Spleen (tissue), 11 donors: ENCODE results near the gene OR14J1. TPM values are rescaled to one million over a fixed set of nuclear protein-coding genes. Genes with fewer than 3 reads are reported as not detected.
"Not testable (repeated sequence)": the region's sequence is repeated elsewhere in the genome, so short reads cannot be mapped to it uniquely, and the experiment has no call there.

Experiments
- DNase-seq: peaks from one replicate; pipeline ENCODE4 v3.0.0-alpha.2; 2020
- H3K27ac ChIP-seq, 8 donors: fragments of 200-600 bp; sonication (generic) in 7 of 8; 1 replicate in 4 of 8; 2 replicates in 4 of 8; pipeline versions ENCODE4 v1.5.0 to v1.8.0; 2016 to 2021; ENCODE audit warnings: inconsistent platforms in 4 of 8, mild to moderate bottlenecking in 4 of 8, moderate library complexity in 1 of 8
- H3K27me3 ChIP-seq, 7 donors: fragments of 200-600 bp; sonication (generic) in 6 of 7; replicated peaks in 1 of 7; 1 replicate in 4 of 7; 2 replicates in 3 of 7; pipeline versions ENCODE4 v1.5.0 to v1.8.0; 2016 to 2021; ENCODE audit warnings: inconsistent platforms in 3 of 7, mild to moderate bottlenecking in 1 of 7
- H3K36me3 ChIP-seq, 6 donors: fragments of 200-600 bp; sonication (generic) in 5 of 6; 1 replicate in 4 of 6; 2 replicates in 2 of 6; pipeline versions ENCODE4 v1.5.0 to v1.8.0; 2016 to 2021; ENCODE audit warnings: inconsistent platforms in 2 of 6
- H3K4me1 ChIP-seq, 6 donors: fragments of 200-600 bp; sonication (generic) in 5 of 6; 1 replicate in 3 of 6; 2 replicates in 3 of 6; pipeline versions ENCODE4 v1.5.0 to v1.8.0; 2016 to 2021; ENCODE audit warnings: inconsistent platforms in 3 of 6
- H3K4me3 ChIP-seq, 8 donors: fragments of 200-600 bp; sonication (generic) in 7 of 8; 1 replicate in 4 of 8; 2 replicates in 4 of 8; pipeline versions ENCODE4 v1.5.0 to v1.8.0; 2016 to 2021; ENCODE audit warnings: inconsistent platforms in 4 of 8, mild to moderate bottlenecking in 4 of 8, moderate library complexity in 2 of 8
- H3K9me3 ChIP-seq, 8 donors: fragments of 200-600 bp; sonication (generic) in 7 of 8; 1 replicate in 4 of 8; 2 replicates in 4 of 8; pipeline versions ENCODE4 v1.5.0 to v1.8.0; 2016 to 2021; ENCODE audit warnings: inconsistent platforms in 4 of 8
- POLR2A ChIP-seq, 3 donors: fragments of 450-650 bp; IDR thresholded peaks; one replicate each; pipeline ENCODE4 v1.5.1; 2017; ENCODE audit warnings: antibody characterized with exemption in 3 of 3, mild to moderate bottlenecking in 1 of 3
- POLR2AphosphoS5 ChIP-seq, 3 donors: sonication (generic); formaldehyde crosslinking; IDR thresholded peaks; one replicate each; pipeline ENCODE4 v1.5.1; 2017; ENCODE audit warnings: antibody characterized with exemption in 3 of 3
- WGBS, 5 donors: extraction: QIAGEN DNeasy Blood & Tissue Kit in 3 of 5; methylation state at CpG; one replicate each; pipeline versions ENCODE4 v1.1.5 to v1.1.7; 2013 to 2018; 5-methylcytosine and 5-hydroxymethylcytosine counted together
- intact Hi-C: fragments of 100-400 bp; cut with DNase I; formaldehyde crosslinking; loops from one replicate; pipeline ENCODE4 v1.15.0; 2023; ENCODE audit warnings: low total_unique reads
- polyA plus RNA-seq, 3 donors: library from polyadenylated mRNA; stranded (reverse); fragments of 200-250 nt; gene quantifications; one replicate each; pipeline ENCODE4 v1.2.1, GENCODE V29; 2013
- total RNA-seq, 7 donors: library from RNA; depleted of rRNA in 3 of 7; stranded (reverse); fragments of >200 nt in 3 of 7; fragmentation: NEBNext Ultra II Directional in 4 of 7; extraction: Animal tissue kit (Norgen Biotek cat#: 25700) in 4 of 7; gene quantifications; one replicate each; pipeline versions ENCODE4 v1.1.0 to v1.2.1, GENCODE V29; 2016 to 2021
- TF ChIP-seq, protein P1 (sequence below), 11 experiments: fragments of 200-600 bp in 7 of 11; fragments of 450-650 bp in 4 of 11; sonication (generic) in 4 of 11; IDR thresholded peaks in 8 of 11; conservative IDR thresholded peaks in 3 of 11; 1 replicate in 7 of 11; 2 replicates in 4 of 11; pipeline versions ENCODE4 v1.4.0 to v1.8.0; 2016 to 2021; ENCODE audit warnings: antibody characterized with exemption in 11 of 11, inconsistent platforms in 4 of 11, mild to moderate bottlenecking in 1 of 11
- donor health status: healthy with polysubstance abuse.
- donor health status: DM: no; HTN: no; CAD: no; lungs with moderate emphysema.
- donor health status: DM: no; HTN: no; CAD: no.
- donor health status: Bipolar disorder and iron deficiency.
- donor health status: healthy.
- donor health status: DM: no; HTN: no; CAD: no.
- donor health status: DM: yes; HTN: yes; CAD: no.

OR14J1 gene
- total and polyA plus RNA-seq, 10 donors, result not detected

DNA sequence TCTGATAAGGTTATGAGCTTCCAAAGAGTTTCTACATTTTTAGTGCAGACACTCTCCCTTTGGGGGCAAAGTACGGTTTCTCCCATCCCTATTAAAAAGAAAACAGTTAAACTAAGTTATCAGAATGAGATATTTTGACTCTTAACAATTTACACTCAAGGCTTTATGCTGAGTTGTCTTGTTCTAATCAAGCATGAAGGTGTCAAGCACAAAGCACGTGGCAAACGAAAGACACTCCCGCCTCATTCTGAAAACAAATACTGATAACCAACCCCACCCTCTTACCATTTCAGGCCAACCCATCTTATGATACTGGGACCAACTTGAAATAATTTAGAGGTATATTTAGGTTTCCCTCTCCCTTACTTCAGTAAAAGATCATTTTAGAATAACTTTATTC lies 24.3 kb downstream of the OR14J1 start:
- no peaks in the 10 kb centered on the region for H3K4me1 ChIP-seq
- no peaks in the 10 kb centered on the region for H3K9me3 ChIP-seq
- H3K36me3 ChIP-seq, result no peaks in the 10 kb centered on the region
- DNase-seq, result no peak
- H3K27ac ChIP-seq, result no peak overlapping the region
- intact Hi-C loops, result no loop called here
- peaks cover 0 to 6% (median 0%) of the 10 kb centered on the region in 7 donors for H3K27me3 ChIP-seq
- TF ChIP-seq POLR2AphosphoS5 (IDR thresholded peaks at IDR 0.05), result no peak
- TF ChIP-seq POLR2A (IDR thresholded peaks at IDR 0.05), result no peak
- TF ChIP-seq, protein P1, sequence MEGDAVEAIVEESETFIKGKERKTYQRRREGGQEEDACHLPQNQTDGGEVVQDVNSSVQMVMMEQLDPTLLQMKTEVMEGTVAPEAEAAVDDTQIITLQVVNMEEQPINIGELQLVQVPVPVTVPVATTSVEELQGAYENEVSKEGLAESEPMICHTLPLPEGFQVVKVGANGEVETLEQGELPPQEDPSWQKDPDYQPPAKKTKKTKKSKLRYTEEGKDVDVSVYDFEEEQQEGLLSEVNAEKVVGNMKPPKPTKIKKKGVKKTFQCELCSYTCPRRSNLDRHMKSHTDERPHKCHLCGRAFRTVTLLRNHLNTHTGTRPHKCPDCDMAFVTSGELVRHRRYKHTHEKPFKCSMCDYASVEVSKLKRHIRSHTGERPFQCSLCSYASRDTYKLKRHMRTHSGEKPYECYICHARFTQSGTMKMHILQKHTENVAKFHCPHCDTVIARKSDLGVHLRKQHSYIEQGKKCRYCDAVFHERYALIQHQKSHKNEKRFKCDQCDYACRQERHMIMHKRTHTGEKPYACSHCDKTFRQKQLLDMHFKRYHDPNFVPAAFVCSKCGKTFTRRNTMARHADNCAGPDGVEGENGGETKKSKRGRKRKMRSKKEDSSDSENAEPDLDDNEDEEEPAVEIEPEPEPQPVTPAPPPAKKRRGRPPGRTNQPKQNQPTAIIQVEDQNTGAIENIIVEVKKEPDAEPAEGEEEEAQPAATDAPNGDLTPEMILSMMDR (IDR thresholded peaks at IDR 0.05 in 8 of 11, conservative IDR thresholded peaks at IDR 0.05 in 3 of 11), result no peak
- WGBS, 5 donors, result 70 to 82% (median 80%) methylated on average over 4 of the region's 4 CpGs
- H3K4me3 ChIP-seq, result no peak overlapping the region

DNA sequence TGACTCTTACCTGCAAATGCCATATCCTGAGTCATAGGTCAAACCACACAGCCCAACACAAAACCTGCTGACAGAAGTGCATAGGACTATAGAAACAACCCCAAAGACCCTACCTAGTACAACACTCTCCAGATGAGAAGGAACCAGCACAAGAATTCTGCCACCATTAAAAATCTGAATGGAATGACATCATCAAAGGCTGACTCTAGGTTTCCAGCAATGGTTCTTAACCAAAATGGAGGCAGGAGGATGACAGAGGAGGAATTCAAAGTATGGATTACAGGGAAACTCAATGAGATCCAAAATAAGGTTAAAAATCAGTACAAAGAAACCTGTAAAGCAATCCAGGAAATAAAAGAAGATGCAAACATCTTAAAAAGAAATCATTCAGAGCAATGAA lies 31.2 kb downstream of the OR14J1 start:
- Histone ChIP-seq H3K9me3 (no peaks in the 10 kb centered on the region), H3K4me3 (no peak overlapping the region), H3K36me3 (no peaks in the 10 kb centered on the region), H3K27me3 (peaks cover 0 to 27% (median 0%) of the 10 kb centered on the region in 7 donors), H3K4me1 (no peaks in the 10 kb centered on the region), H3K27ac (no peak overlapping the region)
- no peak for DNase-seq
- TF ChIP-seq, protein P1 (IDR thresholded peaks at IDR 0.05 in 8 of 11, conservative IDR thresholded peaks at IDR 0.05 in 3 of 11), result no peak
- TF ChIP-seq POLR2A (IDR thresholded peaks at IDR 0.05), result no peak
- TF ChIP-seq POLR2AphosphoS5 (IDR thresholded peaks at IDR 0.05), result no peak
- intact Hi-C loops, result no loop called here

DNA sequence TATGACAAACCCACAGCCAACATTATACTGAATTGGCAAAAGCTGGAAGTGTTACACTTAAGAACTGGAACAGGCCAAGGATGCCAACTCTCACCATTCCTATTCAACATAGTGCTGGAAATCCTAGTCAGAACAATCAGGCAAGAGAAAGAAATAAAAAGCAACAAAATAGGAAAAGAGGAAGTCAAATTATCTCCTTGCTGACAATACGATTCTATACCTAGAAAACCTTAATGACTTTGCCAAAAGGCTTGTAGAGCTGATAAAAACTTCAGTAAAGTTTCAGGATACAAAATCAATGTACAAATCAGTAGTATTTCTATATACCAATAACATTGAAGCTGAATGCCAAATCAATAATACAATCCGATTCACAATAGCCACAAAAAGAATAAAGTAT lies 34.8 kb downstream of the OR14J1 start:
- Histone ChIP-seq H3K4me3 (no peak overlapping the region), H3K27me3 (peaks cover 0 to 20% (median 0%) of the 10 kb centered on the region in 7 donors), H3K4me1 (no peaks in the 10 kb centered on the region), H3K9me3 (no peaks in the 10 kb centered on the region), H3K36me3 (no peaks in the 10 kb centered on the region), H3K27ac (no peak overlapping the region)
- intact Hi-C loops, result no loop called here
- whole genome bisulfite sequencing, 5 donors, result 57 to 71% (median 61%) methylated on average over 2 of the region's 2 CpGs
- TF ChIP-seq POLR2AphosphoS5 (IDR thresholded peaks at IDR 0.05) (no peak), POLR2A (IDR thresholded peaks at IDR 0.05) (no peak)
- TF ChIP-seq, protein P1 (IDR thresholded peaks at IDR 0.05 in 8 of 11, conservative IDR thresholded peaks at IDR 0.05 in 3 of 11), result no peak
- DNase-seq, result no peak

DNA sequence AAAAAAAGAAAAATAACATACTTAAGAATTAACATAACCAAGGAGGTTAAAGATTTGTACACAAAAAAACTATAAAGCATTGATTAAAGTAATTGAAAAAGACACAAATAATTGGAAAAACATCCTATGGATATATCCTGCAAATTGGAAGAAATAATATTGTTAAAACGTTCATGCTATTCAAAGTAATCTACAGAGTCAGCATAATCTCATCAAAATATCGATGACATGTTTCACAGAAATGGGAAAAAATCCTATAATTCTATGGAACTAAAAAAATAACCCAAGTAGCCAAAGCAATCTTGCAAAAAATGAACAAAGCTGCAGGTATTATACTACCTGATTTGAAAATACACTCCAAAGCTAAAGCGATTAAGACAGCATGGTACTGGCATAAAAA lies 43.9 kb downstream of the OR14J1 start:
- WGBS, 5 donors, result 67 to 80% (median 72%) methylated on average over 3 of the region's 3 CpGs

GRCh38 chr6:29349348-29349747 lies 47.8 kb downstream of the OR14J1 start:
- H3K27ac ChIP-seq, H3K4me1 ChIP-seq, H3K4me3 ChIP-seq, intact Hi-C loops, H3K36me3 ChIP-seq, DNase-seq: not testable (repeated sequence)
- H3K27me3 ChIP-seq, result peaks cover 0 to 16% (median 0%) of the 10 kb centered on the region in 7 donors
- peaks cover 0 to 29% (median 12%) of the 10 kb centered on the region in 8 donors for H3K9me3 ChIP-seq
- 88 to 97% (median 92%) methylated on average over 3 of the region's 3 CpGs for WGBS, 5 donors

More for the DNA sequence above, 43.9 kb downstream of the OR14J1 start:
- peaks cover 0 to 16% (median 0%) of the 10 kb centered on the region in 7 donors for H3K27me3 ChIP-seq
- TF ChIP-seq, protein P1 (IDR thresholded peaks at IDR 0.05 in 8 of 11, conservative IDR thresholded peaks at IDR 0.05 in 3 of 11), result no peak
- TF ChIP-seq POLR2A (IDR thresholded peaks at IDR 0.05) (no peak), POLR2AphosphoS5 (IDR thresholded peaks at IDR 0.05) (no peak)
- intact Hi-C loops, result no loop called here
- no peaks in the 10 kb centered on the region for H3K4me1 ChIP-seq
- H3K27ac ChIP-seq, result no peak overlapping the region
- H3K36me3 ChIP-seq, result no peaks in the 10 kb centered on the region
- no peak for DNase-seq
- H3K4me3 ChIP-seq, result no peak overlapping the region
- peaks cover 0 to 12% (median under 1%) of the 10 kb centered on the region in 8 donors for H3K9me3 ChIP-seq
